ENCODE measurements around the gene PTBP1. TPM values are rescaled to one million over a fixed set of nuclear protein-coding genes. Genes with fewer than 3 reads are reported as not detected.
"Not testable (repeated sequence)": the region's sequence is repeated elsewhere in the genome, so short reads cannot be mapped to it uniquely, and the experiment has no call there.

PTBP1 gene
- total and polyA plus RNA-seq, 9 donors = 50.6 to 207 (median 150) TPM

DNA sequence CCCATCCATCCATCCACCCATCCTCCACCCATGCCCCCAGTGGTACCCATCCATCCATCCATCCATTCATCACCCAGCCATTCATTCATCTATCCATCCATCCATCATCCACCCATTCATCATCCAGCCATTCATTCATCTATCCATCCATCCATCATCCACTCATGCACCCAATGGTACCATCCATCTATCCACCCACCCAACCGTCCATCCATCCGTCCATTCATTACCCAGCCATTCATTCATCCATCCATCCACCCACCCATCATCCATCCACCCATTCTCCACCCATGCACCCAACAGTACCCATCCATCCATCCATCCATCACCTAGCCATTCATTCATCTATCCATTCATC lies 19.2 kb downstream of the PTBP1 start:
- 94% methylated on average over 2 of the region's 2 CpGs for WGBS (ENCODE audit: insufficient coverage)
- H3K27me3 ChIP-seq (ENCODE audit: control insufficient read depth, insufficient read depth, low read length) = peaks cover 11% of the 10 kb centered on the region

DNA sequence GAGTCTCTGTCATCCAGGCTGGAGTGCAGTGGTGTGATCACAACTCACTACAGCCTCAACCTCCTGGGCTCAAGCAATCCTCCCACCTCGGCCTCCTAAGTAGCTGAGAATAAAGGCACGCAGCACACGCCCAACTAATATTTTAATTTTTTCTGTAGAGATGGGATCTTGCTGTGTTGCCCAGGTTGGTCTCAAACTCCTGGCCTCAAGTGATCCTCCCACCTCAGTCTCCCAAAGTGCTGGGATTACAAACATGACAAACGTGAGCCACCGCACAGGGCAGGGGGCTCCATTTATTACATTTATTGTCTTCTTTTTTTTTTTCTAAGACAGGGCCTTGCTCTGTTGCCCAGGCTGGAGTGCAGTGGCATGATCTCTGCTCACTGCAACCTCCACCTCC lies 23.0 kb downstream of the PTBP1 start:
- H3K4me1 ChIP-seq (ENCODE audit: control insufficient read depth, insufficient read depth, low read length); H3K27ac ChIP-seq (ENCODE audit: low read length); H3K36me3 ChIP-seq (ENCODE audit: control insufficient read depth, insufficient read depth, low read length); H3K9me3 ChIP-seq (replicated peaks; ENCODE audit: control insufficient read depth, low read depth, low read length); H3K4me3 ChIP-seq (ENCODE audit: low read length); DNase-seq: not testable (repeated sequence)
- H3K27me3 ChIP-seq (ENCODE audit: control insufficient read depth, insufficient read depth, low read length) = peaks cover 33% of the 10 kb centered on the region
- WGBS (ENCODE audit: insufficient coverage) = 90% methylated on average over 2 of the region's 5 CpGs

More for the DNA sequence above, 19.2 kb downstream of the PTBP1 start:
- no peak for DNase-seq
- Histone ChIP-seq H3K27ac (ENCODE audit: low read length) (no peak overlapping the region), H3K4me3 (ENCODE audit: low read length) (no peak overlapping the region), H3K4me1 (ENCODE audit: control insufficient read depth, insufficient read depth, low read length) (no peaks in the 10 kb centered on the region), H3K36me3 (ENCODE audit: control insufficient read depth, insufficient read depth, low read length) (peaks cover 11% of the 10 kb centered on the region), H3K9me3 (replicated peaks; ENCODE audit: control insufficient read depth, low read depth, low read length) (no peaks in the 10 kb centered on the region)

DNA sequence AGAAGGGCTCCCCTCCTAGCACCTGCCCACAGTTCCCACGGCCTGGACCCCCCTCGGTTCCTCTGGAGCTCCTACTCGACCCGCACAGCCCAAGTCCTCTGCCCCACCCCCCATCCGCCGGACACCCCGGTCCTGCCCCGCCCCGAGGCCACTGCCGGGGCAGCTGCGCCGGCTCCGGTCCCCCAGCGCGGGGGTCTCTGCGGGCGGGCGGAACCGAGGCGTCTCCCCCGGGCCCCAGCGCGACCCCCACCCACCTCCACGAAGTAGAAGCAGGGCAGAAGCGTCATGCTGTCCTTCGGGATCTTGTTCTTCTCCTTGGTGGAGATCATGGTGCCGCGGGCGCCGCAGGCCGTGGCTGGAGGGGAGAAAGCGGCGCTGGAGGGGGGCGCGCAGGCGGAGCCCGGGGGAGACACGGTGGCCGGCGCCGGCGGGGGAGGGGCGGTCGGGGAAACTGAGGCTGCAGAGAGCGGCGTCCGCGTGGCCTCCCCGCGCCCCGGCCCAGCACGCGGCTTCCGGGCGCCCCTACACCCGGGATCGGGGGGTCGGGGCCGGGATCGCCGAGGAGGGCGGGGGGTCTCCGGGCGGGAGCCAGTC lies 24.1 kb downstream of the PTBP1 start:
- Histone ChIP-seq H3K36me3 (ENCODE audit: control insufficient read depth, insufficient read depth, low read length) (no peaks in the 10 kb centered on the region), H3K4me1 (ENCODE audit: control insufficient read depth, insufficient read depth, low read length) (no peaks in the 10 kb centered on the region), H3K9me3 (replicated peaks; ENCODE audit: control insufficient read depth, low read depth, low read length) (no peaks in the 10 kb centered on the region), H3K27ac (ENCODE audit: low read length) (no peak overlapping the region), H3K27me3 (ENCODE audit: control insufficient read depth, insufficient read depth, low read length) (peaks cover 37% of the 10 kb centered on the region), H3K4me3 (ENCODE audit: low read length) (no peak overlapping the region)
- WGBS (ENCODE audit: insufficient coverage) = under 1% methylated on average over 60 of the region's 64 CpGs
- DNase-seq = peak; percentile 15

- WGBS (ENCODE audit: insufficient coverage) = 0% methylated on average over 20 of the region's 86 CpGs
Measured at GRCh38 chr19:821825-822503, 24.7 kb downstream of the PTBP1 start, which contains the start of gene PLPPR3. Gene PLPPR3, minus strand, starts transcription at chr19:821955. Its CDS starts 396 bp downstream, at chr19:821559.

DNA sequence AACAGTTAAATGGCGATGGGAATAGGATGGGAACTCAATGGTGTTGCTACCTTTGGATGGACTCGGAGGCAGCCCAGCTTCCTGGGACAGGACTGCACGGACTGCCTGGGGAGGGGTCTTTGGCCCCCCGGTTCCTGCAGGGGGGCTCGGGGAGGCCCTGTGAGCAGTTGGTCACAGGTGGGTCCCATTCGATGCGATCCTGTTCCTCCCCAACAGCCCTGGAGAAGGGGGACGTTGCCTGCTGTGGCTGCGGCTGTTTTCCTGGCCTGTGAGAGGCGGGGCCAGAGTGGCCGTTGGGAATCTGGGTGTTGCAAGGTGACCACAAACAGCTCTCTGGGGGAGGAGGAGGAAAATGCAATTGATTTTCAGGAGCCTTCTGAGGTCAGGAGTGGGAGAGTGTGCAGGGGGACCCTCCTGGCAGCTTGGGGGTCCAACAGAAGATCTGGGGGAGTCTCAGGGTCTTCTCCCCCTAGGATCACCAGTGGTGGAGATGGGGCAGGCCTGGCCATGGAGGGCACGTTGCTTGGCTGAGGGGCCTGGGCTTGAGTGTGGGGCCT lies 26.4 kb downstream of the PTBP1 start:
- Histone ChIP-seq H3K4me1 (ENCODE audit: control insufficient read depth, insufficient read depth, low read length) (no peaks in the 10 kb centered on the region), H3K4me3 (ENCODE audit: low read length) (no peak overlapping the region), H3K27me3 (ENCODE audit: control insufficient read depth, insufficient read depth, low read length) (peaks cover 37% of the 10 kb centered on the region), H3K27ac (ENCODE audit: low read length) (no peak overlapping the region), H3K36me3 (ENCODE audit: control insufficient read depth, insufficient read depth, low read length) (no peaks in the 10 kb centered on the region), H3K9me3 (replicated peaks; ENCODE audit: control insufficient read depth, low read depth, low read length) (no peaks in the 10 kb centered on the region)
- 36% methylated on average over 7 of the region's 12 CpGs for whole genome bisulfite sequencing (ENCODE audit: insufficient coverage)
- DNase-seq = no peak

More at GRCh38 chr19:821825-822503, 24.7 kb downstream of the PTBP1 start, which contains the start of gene PLPPR3:
- no peaks in the 10 kb centered on the region for H3K9me3 ChIP-seq (replicated peaks; ENCODE audit: control insufficient read depth, low read depth, low read length)
- H3K27me3 ChIP-seq (ENCODE audit: control insufficient read depth, insufficient read depth, low read length) = peaks cover 37% of the 10 kb centered on the region
- no peaks in the 10 kb centered on the region for H3K36me3 ChIP-seq (ENCODE audit: control insufficient read depth, insufficient read depth, low read length)
- H3K27ac ChIP-seq (ENCODE audit: low read length) = no peak within 1 kb of the TSS
- no peak within 1 kb of the TSS for H3K4me3 ChIP-seq (ENCODE audit: low read length)
- H3K4me1 ChIP-seq (ENCODE audit: control insufficient read depth, insufficient read depth, low read length) = no peaks in the 10 kb centered on the region
- peak; percentile 11 for DNase-seq

DNA sequence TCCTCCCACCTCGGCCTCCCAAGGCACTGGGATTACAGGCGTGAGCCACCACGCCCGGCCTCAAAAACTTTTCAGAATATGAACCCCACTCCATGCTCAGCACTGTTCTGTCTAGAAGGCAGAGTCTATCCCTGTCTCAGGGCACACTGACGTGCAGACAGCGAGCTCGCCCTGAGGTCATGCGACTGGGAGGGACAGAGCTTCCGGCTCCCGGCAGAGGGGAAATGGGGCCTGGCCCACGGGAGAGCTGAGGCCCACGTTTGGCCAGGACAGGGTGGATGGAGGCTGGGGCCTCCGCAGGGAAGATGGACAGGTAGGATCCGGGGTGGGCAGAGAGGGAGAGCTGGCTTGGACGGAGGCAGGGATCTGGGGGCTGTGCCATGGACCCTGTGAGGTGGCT lies 27.6 kb downstream of the PTBP1 start:
- Histone ChIP-seq H3K27me3 (ENCODE audit: control insufficient read depth, insufficient read depth, low read length) (peaks cover 41% of the 10 kb centered on the region), H3K27ac (ENCODE audit: low read length) (no peak overlapping the region), H3K9me3 (replicated peaks; ENCODE audit: control insufficient read depth, low read depth, low read length) (no peaks in the 10 kb centered on the region), H3K36me3 (ENCODE audit: control insufficient read depth, insufficient read depth, low read length) (no peaks in the 10 kb centered on the region), H3K4me1 (ENCODE audit: control insufficient read depth, insufficient read depth, low read length) (no peaks in the 10 kb centered on the region), H3K4me3 (ENCODE audit: low read length) (no peak overlapping the region)
- peak; percentile 15 for DNase-seq
- WGBS (ENCODE audit: insufficient coverage) = 57% methylated on average over 13 of the region's 15 CpGs

GRCh38 chr19:825897-826644 lies 28.8 kb downstream of the PTBP1 start:
- peaks cover 40% of the 10 kb centered on the region for H3K27me3 ChIP-seq (ENCODE audit: control insufficient read depth, insufficient read depth, low read length)
- H3K4me1 ChIP-seq (ENCODE audit: control insufficient read depth, insufficient read depth, low read length) = no peaks in the 10 kb centered on the region
- H3K9me3 ChIP-seq (replicated peaks; ENCODE audit: control insufficient read depth, low read depth, low read length) = no peaks in the 10 kb centered on the region
- DNase-seq = no peak
- 84% methylated on average over 9 of the region's 19 CpGs for WGBS (ENCODE audit: insufficient coverage)
- H3K27ac ChIP-seq (ENCODE audit: low read length) = no peak overlapping the region
- H3K36me3 ChIP-seq (ENCODE audit: control insufficient read depth, insufficient read depth, low read length) = no peaks in the 10 kb centered on the region
- no peak overlapping the region for H3K4me3 ChIP-seq (ENCODE audit: low read length)

- Histone ChIP-seq H3K27me3 (ENCODE audit: control insufficient read depth, insufficient read depth, low read length) (peaks cover 46% of the 10 kb centered on the region), H3K4me1 (ENCODE audit: control insufficient read depth, insufficient read depth, low read length) (no peaks in the 10 kb centered on the region), H3K9me3 (replicated peaks; ENCODE audit: control insufficient read depth, low read depth, low read length) (no peaks in the 10 kb centered on the region), H3K27ac (ENCODE audit: low read length) (no peak overlapping the region), H3K4me3 (ENCODE audit: low read length) (no peak overlapping the region), H3K36me3 (ENCODE audit: control insufficient read depth, insufficient read depth, low read length) (no peaks in the 10 kb centered on the region)
- 83% methylated on average over 4 of the region's 11 CpGs for whole genome bisulfite sequencing (ENCODE audit: insufficient coverage)
- peak; percentile 2 for DNase-seq
Measured at GRCh38 chr19:827314-827709, 30.1 kb downstream of the PTBP1 start.

DNA sequence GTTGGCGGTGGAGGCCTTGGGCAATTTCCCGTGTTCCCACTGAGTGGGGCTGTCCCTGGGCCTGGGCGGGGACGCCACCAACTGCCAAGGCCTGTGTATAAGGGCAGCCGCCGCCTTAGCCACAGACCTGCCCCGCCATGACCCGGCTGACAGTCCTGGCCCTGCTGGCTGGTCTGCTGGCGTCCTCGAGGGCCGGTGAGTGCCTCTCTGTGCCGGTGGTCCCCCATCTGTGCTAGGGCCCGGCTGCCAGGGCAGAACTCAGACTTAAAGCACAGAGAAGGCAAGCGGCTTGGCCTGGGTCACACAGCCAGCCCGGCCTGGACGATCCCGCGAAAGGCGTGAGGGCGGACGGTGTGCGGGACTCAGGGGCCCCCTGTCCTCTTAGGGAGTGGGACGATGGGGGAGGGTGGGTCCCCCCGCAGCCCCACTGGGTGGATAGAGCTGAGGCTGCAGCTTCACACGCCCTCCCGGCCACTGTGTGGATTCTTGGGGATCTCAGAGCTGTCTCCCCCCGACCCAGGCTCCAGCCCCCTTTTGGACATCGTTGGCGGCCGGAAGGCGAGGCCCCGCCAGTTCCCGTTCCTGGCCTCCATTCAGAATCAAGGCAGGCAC lies 30.6 kb downstream of the PTBP1 start, which contains the start of gene AZU1:
AZU1 (plus strand) TSS at position 128 of the 612 bp plus-strand sequence; CDS start at position 138, 10 bp downstream.
- no peaks in the 10 kb centered on the region for H3K36me3 ChIP-seq (ENCODE audit: control insufficient read depth, insufficient read depth, low read length)
- H3K4me3 ChIP-seq (ENCODE audit: low read length) = no peak within 1 kb of the TSS
- H3K4me1 ChIP-seq (ENCODE audit: control insufficient read depth, insufficient read depth, low read length) = no peaks in the 10 kb centered on the region
- H3K27ac ChIP-seq (ENCODE audit: low read length) = no peak within 1 kb of the TSS
- 62% methylated on average over 24 of the region's 33 CpGs for WGBS (ENCODE audit: insufficient coverage)
- peaks cover 41% of the 10 kb centered on the region for H3K27me3 ChIP-seq (ENCODE audit: control insufficient read depth, insufficient read depth, low read length)
- no peak for DNase-seq
- no peaks in the 10 kb centered on the region for H3K9me3 ChIP-seq (replicated peaks; ENCODE audit: control insufficient read depth, low read depth, low read length)
